Pancreas (tissue), 10 donors: ENCODE measurements around the gene ACOXL. TPM values are rescaled to one million over a fixed set of nuclear protein-coding genes. Genes with fewer than 3 reads are reported as not detected.

ENCODE experiments used
- ATAC-seq, 4 donors: fragments of 200-7000 bp; cut with Tn5 transposase; one replicate each; pipeline versions ENCODE4 v1.8.0 to v1.9.1; 2020; ENCODE audit warnings: mild to moderate bottlenecking in 4 of 4, moderate library complexity in 4 of 4
- DNase-seq, 6 donors: peaks; one replicate each; pipeline ENCODE4 v3.0.0-alpha.2; 2020
- FAIRE-seq: peaks from 2 replicates; lab custom pipeline; 2012; peaks lifted over from hg19 to GRCh38; lab: Jason Lieb, UNC
- H3K27ac ChIP-seq, 4 donors: fragments of 200-600 bp; sonication (generic); 1 replicate in 3 of 4; 2 replicates in 1 of 4; pipeline versions ENCODE4 v1.5.0 to v1.8.0; 2020
- H3K27me3 ChIP-seq, 4 donors: fragments of 200-600 bp; one replicate each; pipeline ENCODE4 v1.8.0; 2021
- H3K36me3 ChIP-seq, 3 donors: fragments of 200-600 bp; sonication (generic) in 1 of 3; one replicate each; pipeline versions ENCODE4 v1.5.0 to v1.8.0; 2020 to 2021
- H3K4me1 ChIP-seq, 3 donors: fragments of 200-600 bp; one replicate each; pipeline ENCODE4 v1.8.0; 2021
- H3K4me3 ChIP-seq, 4 donors: fragments of 200-600 bp; sonication (generic) in 2 of 4; one replicate each; pipeline versions ENCODE4 v1.5.0 to v1.8.0; 2020 to 2021
- H3K9me3 ChIP-seq, 4 donors: fragments of 200-600 bp; one replicate each; pipeline ENCODE4 v1.8.0; 2021
- CTCF ChIP-seq, 4 donors: fragments of 200-600 bp; sonication (generic) in 3 of 4; IDR thresholded peaks; one replicate each; pipeline versions ENCODE4 v1.5.0 to v1.8.0; 2021; ENCODE audit warnings: antibody characterized with exemption in 4 of 4
- WGBS, 2 donors: extraction: QIAGEN DNeasy Blood & Tissue Kit; methylation state at CpG; one replicate each; pipeline ENCODE4 v1.1.7; 2013; 5-methylcytosine and 5-hydroxymethylcytosine counted together
- intact Hi-C, 3 donors: fragments of 100-400 bp; cut with DNase I; formaldehyde crosslinking; loops; one replicate each; pipeline versions ENCODE4 v1.11.1 to v1.14.2; 2022
- polyA plus RNA-seq, 2 donors: library from polyadenylated mRNA; stranded (reverse); fragments of 200-250 nt; gene quantifications; one replicate each; pipeline ENCODE4 v1.2.3, GENCODE V29; 2013
- total RNA-seq, 6 donors: library from RNA; stranded (reverse); fragmentation: NEBNext Ultra II Directional in 4 of 6; extraction: Animal tissue kit (Norgen Biotek cat#: 25700) in 4 of 6; gene quantifications; one replicate each; pipeline versions ENCODE4 v1.2.1 to v1.2.4, GENCODE V29; 2021 to 2023
- donor health status: healthy with polysubstance abuse.
- donor health status: DM: no; HTN: no; CAD: no; lungs with moderate emphysema.
- donor health status: DM: no; HTN: no; CAD: no.
- donor health status: control.
- donor health status: control.
- donor health status: Bipolar disorder and iron deficiency.
- donor health status: DM: yes; HTN: yes; CAD: no.
- donor health status: DM: no; HTN: no; CAD: no.
- donor health status: DM: no; HTN: no; CAD: no.
- donor health status: DM: yes; HTN: yes; CAD: no.

ACOXL gene
- total and polyA plus RNA-seq, 8 donors: 0.06 to 0.75 (median 0.21) TPM; not detected in 2

- no peaks in the 10 kb centered on the region for H3K27me3 ChIP-seq
- H3K27ac ChIP-seq: no peak overlapping the region
- H3K4me1 ChIP-seq: no peaks in the 10 kb centered on the region
- intact Hi-C loops: no loop called here
- DNase-seq: no peak
- ATAC-seq: no peak
- H3K36me3 ChIP-seq: no peaks in the 10 kb centered on the region
- no peaks in the 10 kb centered on the region for H3K9me3 ChIP-seq
- no peak for FAIRE-seq
- 34% methylated on average over 17 of the region's 17 CpGs for WGBS, 2 donors
- no peak for TF ChIP-seq CTCF (IDR thresholded peaks at IDR 0.05)
- no peak overlapping the region for H3K4me3 ChIP-seq
Measured at GRCh38 chr2:110861616-110862260, 129.4 kb downstream of the ACOXL start.

DNA sequence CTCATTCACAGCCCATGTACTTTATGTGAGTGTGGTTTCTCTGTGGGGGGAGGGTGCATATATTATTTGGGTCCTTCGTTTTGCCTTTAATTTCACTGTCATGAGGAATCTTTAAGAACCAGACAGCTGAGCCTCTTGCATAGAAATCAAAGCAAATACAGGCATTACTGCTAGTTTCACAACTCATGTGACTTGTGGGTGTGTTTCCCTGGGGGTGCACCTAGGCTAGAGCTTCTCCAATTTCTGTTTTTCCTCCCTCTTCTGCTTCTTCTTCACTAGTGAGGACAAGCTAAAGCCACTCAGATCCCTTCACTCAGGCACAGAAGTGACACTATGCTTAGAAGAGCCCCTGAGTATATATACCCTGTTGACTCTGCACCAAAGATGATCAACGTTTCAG is 131.4 kb downstream of the ACOXL start:
- ATAC-seq (no peak), FAIRE-seq (no peak), DNase-seq (no peak)
- no peaks in the 10 kb centered on the region for H3K27me3 ChIP-seq
- TF ChIP-seq CTCF (IDR thresholded peaks at IDR 0.05): no peak
- no peaks in the 10 kb centered on the region for H3K9me3 ChIP-seq
- no peaks in the 10 kb centered on the region for H3K36me3 ChIP-seq
- H3K27ac ChIP-seq: no peak overlapping the region
- H3K4me3 ChIP-seq: no peak overlapping the region
- H3K4me1 ChIP-seq: no peaks in the 10 kb centered on the region
- WGBS, 2 donors: 66 to 75% methylated on average over 2 of the region's 2 CpGs
- intact Hi-C loops: no loop called here

DNA sequence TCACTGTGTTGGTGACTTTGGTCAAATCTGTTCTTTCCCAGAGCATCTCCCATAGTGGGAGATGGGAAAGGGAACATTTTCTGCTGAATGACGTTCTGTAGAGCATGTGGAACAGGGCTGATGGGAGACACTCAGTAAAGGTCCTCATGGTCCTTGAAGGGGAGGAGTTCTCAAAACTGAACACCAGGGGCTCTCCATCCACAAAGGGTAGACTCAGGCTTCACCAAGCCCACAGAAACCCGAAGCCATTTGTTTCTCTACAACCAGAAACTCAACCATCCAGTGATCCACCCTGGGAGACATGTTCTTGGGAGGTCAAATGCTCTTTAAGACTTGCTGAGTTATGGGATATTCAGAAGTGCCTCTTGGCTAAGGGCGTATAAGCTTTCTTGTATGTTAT is 131.8 kb downstream of the ACOXL start:
- DNase-seq: no peak
- Histone ChIP-seq H3K27ac (no peak overlapping the region), H3K4me1 (no peaks in the 10 kb centered on the region), H3K4me3 (no peak overlapping the region), H3K36me3 (no peaks in the 10 kb centered on the region), H3K9me3 (no peaks in the 10 kb centered on the region), H3K27me3 (no peaks in the 10 kb centered on the region)
- FAIRE-seq: no peak
- intact Hi-C loops: no loop called here
- TF ChIP-seq CTCF (IDR thresholded peaks at IDR 0.05): no peak
- 69 to 79% methylated on average over 3 of the region's 3 CpGs for WGBS, 2 donors
- no peak for ATAC-seq

- ATAC-seq: no peak
- Histone ChIP-seq H3K27ac (no peak overlapping the region), H3K9me3 (no peaks in the 10 kb centered on the region), H3K36me3 (no peaks in the 10 kb centered on the region), H3K4me3 (no peak overlapping the region), H3K27me3 (no peaks in the 10 kb centered on the region), H3K4me1 (no peaks in the 10 kb centered on the region)
- FAIRE-seq: no peak
- 71 to 72% methylated on average over 5 of the region's 5 CpGs for WGBS, 2 donors
- no peak for TF ChIP-seq CTCF (IDR thresholded peaks at IDR 0.05)
- DNase-seq: no peak
- intact Hi-C loops: no loop called here
Measured at GRCh38 chr2:110864731-110865130, 132.4 kb downstream of the ACOXL start.

GRCh38 chr2:110865188-110865587 is 132.8 kb downstream of the ACOXL start:
- no peaks in the 10 kb centered on the region for H3K27me3 ChIP-seq
- no peak for FAIRE-seq
- H3K27ac ChIP-seq: no peak overlapping the region
- no peaks in the 10 kb centered on the region for H3K36me3 ChIP-seq
- H3K4me3 ChIP-seq: no peak overlapping the region
- no peak for DNase-seq
- no peak for TF ChIP-seq CTCF (IDR thresholded peaks at IDR 0.05)
- 76 to 80% methylated on average over 5 of the region's 5 CpGs for WGBS, 2 donors
- intact Hi-C loops: no loop called here
- ATAC-seq: no peak
- H3K9me3 ChIP-seq: no peaks in the 10 kb centered on the region
- H3K4me1 ChIP-seq: no peaks in the 10 kb centered on the region
